HG03175 (cell line): Measurements from ENCODE around the gene CYB561A3.
A peak's percentile ranks its signal among the peaks of the same experiment; 100 is the strongest.

Experiments
- ATAC-seq: cut with Tn5 transposase; IDR thresholded peaks from one replicate; pipeline ENCODE4 v1.9.1; 2021; ENCODE audit warnings: mild to moderate bottlenecking, moderate library complexity; ENCODE audit not compliant: unreplicated experiment

The CYB561A3 gene

DNA sequence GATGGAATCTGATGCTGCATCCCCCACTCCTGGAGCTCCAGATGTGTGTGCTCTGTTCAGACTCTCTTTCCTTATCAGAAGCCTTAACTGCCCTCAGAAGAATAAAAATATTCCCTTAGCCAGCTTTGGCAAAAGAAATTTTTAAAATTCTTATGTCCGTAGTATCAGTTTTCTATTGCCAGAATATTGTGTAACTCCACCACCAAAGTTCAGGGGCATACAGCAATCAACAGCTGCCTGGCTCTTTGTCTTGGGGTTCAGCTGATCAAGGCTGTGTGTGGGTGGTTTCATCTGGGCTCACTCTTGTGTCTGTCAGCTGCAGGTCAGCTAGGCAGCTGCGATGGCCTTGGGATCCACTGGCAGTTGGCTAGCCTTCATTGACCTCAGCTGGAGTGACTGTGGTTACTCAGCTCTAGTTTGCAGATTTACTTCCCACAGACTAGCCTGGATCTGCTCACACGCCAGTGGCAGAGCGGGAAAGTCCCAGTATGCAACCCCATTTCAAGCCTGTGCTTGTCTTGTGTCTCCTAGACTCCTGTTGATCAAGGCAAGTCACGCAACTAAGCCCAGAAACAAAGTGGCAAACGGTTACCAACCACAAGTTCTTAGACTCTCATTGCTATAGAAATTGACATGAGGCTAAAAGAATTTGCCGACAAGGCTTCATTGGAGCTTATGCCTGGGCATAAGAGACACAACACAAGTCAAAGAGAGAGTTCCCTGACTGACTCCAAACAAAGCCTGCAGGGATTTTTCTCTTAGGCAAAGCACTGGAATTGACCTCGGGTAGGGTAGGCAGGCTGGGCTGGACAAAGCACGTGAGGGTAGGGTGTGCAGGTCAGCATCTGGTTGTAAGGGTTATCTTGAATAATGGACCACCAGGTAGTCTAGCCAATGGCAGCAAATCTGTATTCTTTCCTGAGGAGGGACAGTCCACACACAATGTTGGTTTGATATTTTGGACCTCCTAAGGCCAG lies 8.0 kb upstream of the CYB561A3 start:
- ATAC-seq = no peak

DNA sequence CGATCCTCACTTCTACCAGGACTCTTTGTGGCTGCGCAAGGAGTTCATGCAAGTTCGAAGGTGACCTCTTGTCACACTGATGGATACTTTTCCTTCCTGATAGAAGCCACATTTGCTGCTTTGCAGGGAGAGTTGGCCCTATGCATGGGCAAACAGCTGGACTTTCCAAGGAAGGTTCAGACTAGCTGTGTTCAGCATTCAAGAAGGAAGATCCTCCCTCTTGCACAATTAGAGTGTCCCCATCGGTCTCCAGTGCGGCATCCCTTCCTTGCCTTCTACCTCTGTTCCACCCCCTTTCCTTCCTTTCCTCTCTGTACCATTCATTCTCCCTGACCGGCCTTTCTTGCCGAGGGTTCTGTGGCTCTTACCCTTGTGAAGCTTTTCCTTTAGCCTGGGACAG lies 7.0 kb upstream of the CYB561A3 start:
- ATAC-seq = no peak

DNA sequence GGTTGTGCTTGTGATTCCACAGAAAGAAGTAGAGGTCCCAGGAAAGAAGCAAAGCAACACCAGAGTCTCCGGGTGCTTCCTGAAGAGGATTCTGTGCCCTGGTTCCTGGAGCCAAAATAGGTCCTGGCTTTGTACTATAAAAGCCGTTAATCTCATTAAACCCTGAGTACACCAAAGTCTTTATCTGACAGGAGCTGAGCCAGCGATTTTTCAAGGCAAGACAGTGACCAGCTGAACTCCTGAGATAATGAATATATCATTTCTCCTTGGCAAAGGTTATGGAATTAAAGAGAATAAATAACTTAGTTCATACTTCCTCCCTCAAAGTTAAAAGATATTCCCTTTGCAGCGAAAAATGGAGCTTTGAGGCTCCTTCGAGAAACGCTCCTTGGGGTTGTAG lies 5.7 kb upstream of the CYB561A3 start:
- ATAC-seq = no peak

DNA sequence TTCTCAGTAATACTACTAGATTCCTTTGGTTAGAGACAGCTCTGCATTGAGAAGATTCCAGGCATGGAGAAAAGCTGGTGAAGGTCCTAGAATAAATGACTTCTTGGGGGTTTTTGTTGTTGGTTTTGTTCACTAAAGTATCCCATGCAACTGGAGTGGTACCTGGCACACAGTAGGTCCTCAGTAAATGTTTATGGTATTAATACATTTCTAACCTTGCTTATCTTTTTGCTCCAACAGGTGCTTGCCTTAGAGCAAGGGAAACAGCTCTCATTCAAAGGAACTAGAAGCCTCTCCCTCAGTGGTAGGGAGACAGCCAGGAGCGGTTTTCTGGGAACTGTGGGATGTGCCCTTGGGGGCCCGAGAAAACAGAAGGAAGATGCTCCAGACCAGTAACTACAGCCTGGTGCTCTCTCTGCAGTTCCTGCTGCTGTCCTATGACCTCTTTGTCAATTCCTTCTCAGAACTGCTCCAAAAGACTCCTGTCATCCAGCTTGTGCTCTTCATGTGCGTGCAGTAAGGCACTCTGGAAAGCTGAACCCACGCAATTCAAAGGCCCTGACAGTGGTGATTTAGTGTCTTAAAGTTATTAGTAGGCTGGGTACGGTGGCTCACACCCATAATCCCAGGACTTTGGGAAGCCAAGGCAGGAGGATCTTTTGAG lies 2.5 kb upstream of the CYB561A3 start:
- no peak for ATAC-seq

DNA sequence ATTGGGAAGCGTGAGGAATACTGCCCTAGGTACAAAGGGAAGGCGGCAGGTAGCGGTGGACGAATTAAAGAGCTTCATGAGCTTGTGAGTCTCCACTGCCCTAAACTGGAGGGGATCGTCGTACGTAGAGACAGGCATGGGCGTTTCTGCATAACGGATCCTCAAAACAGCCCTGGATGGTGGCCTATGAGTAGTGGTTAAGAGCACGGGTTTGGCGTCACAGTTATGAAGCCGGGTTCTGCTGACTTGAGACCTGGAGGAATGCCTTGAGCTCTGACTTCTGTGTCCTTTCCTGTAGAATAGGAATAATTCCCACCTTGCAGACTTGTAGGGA lies 827 bp upstream of the CYB561A3 start:
- ATAC-seq = no peak

DNA sequence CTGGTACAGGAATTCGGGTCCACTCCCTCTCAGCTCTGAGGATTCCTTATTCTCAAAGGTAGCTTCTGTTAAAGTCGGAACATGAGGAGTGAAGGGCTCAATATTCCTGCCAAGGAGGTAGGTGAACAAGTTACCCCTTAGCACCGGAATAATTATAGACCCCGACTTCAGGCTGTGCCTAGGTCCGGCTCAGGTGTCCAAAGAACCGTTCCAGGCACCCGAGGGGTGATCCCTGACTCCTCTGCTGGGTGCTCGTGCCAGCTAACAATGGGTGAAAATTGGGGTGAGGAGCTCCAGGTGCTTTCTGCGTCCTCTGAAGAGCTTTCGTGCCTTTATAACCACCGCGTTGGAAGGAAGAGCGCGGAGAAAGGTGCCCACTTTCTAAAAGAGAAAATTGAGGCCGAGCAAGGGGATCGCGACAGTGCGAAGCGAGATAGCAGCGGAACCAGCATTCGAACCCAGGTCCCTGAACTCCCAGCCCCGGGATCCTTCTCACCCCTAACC lies 393 bp downstream of the CYB561A3 start:
- no peak for ATAC-seq

DNA sequence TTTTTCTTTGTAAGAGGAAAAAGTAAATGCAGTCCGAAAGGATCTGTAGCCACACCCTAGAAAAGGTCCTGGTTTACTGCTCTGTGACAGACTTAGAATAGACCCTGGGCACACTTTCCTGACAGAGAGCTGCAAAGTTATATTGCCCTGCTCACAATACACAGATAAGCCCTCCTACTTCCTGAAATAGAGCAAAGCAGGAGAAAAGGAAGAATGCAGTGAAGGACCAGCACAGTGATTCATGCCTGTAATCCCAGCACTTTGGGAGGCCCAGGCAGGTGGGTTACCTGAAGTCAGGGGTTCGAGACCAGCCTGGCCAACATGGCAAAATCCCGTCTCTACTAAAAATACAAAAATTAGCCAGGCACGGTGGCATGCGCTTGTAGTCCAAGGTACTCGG lies 2.2 kb downstream of the CYB561A3 start:
- ATAC-seq = no peak

DNA sequence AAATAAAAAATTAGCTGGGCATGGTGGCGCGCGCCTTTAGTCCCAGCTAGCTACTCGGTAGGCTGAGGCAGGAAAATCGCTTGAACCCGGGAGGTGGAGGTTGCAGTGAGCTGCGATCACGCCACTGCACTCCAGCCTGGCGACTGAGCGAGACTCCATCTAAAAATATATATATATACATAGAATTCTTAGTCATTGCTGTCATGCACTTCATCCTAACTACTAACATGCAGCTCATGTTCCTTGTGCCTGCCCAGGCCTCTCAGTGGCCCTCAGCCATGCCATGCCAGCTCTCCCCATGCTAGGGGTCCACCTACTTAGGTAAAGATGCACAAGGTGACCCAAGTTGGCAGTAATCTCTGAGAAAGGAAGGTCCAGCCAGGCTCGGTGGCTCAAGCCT lies 3.1 kb downstream of the CYB561A3 start:
- no peak for ATAC-seq

DNA sequence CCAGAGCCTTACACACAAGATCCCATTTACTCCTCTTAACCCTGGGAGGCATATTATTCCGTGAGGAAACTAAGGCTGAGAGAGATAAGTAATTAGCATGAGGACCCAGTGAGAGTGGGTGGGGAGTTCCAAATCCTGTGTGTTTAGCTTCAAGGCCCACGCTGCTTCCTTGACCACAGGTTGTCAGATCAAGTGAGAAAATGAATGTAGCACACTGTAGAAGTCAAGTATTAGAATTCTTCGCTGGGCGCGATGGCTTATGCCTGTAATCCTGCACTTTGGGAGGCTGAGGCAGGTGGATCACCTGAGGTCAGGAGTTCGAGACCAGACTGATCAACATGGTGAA lies 3.8 kb downstream of the CYB561A3 start:
- ATAC-seq = no peak

DNA sequence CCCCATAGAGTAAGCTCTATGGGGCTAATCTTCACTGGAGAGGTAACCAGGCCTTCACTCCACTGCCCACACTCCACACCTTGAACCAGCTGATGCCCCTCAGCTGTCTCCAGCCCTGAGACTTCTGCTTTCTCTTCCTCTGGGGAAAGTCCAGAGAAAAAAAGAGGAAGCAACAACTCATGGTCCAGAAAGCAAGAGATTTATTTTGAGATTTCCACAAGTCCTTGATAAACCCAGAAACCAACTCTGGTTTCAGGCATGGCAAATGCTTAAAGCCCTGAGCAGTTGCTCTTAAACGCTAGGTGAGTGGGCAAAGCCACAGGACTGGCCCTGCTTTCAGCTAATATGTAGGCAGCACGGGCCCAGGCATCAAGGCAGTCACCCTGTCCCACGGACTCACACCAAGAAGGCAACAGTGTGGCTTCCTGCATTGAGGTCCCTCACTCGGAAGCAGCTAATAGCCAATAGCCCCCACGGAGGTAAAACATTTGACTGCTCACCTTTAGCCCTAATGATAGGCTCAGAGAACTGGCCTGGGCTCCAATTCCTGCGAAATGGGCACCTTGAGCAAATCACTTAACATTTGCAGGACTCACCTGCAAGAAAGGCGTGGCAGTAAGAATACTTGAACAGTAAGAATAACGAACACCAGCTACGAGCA lies 4.3 kb downstream of the CYB561A3 start:
- ATAC-seq = peak; percentile 50

DNA sequence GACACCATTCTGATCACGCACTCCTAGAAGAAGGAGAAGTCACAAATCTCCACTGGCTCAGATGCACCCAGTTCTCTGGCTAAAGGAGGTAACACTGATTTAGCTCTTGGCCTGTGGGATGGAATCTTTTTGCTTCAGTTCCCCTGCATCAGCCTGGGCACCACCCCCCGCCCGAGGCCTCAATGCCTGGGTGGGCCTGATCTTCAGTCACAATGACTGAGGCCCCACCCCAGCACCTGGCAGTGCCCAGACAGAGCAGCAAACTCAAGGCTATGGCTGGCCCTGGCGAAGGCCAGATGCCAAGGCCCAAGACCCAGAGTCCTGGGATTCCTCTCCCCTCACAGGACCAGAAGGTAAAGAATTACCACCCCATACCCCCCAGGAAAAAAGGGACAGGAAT lies 5.0 kb downstream of the CYB561A3 start:
- ATAC-seq = no peak

DNA sequence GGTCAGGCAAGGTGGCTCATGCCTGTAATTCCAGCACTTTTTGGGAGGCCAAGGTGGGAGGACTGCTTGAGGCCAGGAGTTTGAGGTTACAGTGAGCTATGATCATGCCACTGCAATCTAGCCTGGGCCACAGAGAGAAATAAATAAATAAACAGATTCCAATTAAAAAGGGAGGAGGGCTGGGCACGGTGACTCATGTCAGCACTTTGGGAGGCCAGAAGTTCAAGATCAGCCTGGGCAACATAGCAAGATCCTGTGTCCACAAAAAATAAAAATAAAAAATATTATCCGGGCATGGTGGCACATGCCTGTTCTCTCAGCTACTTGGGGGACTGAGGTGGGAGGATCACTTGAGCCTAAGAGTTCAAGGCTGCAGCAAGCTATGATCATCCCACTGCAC lies 7.5 kb downstream of the CYB561A3 start:
- ATAC-seq = no peak

DNA sequence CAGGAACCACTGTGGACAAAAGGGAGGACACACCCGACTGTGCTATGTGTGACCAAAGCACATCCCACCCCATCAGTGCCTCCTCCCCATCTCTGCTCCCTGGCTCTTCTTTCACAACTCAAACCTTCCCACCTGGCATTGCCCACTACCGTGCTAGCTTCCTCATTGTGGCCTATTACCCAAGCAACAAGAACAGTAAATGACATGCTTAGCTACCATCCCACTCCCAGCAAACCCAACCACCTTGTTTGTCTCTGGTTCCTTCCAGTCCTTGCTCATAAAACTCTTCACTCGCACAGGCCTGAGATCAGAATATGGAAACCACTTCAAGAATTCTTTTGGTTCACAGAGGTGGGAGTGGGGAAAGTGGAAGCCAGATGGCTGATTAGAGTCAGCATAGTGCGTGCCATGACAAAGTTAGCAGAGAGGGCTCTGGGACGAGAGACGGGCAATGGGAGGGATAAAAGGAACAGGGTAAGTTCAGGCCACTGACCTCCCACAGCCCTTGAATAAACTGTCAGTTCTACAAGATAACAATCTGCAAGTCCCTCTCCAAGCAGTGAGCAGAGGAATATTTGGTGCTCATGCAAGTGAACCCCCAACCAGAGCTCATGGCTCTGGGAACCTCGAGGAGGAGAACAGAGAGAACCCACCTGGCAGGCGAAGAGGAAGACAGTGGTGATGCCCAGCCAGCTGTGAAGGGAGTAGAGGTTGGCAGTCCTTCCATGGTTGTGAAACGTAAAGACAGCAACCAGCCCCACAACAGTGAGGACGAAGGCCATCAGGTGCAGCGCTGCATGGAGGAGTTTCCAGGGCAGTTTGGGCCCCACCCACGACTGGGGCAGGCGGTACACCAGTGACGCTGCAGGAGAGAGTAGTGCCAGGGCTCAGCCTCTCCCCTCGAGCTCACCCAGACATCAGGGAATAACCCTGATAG lies 8.3 kb downstream of the CYB561A3 start:
- ATAC-seq = no peak

DNA sequence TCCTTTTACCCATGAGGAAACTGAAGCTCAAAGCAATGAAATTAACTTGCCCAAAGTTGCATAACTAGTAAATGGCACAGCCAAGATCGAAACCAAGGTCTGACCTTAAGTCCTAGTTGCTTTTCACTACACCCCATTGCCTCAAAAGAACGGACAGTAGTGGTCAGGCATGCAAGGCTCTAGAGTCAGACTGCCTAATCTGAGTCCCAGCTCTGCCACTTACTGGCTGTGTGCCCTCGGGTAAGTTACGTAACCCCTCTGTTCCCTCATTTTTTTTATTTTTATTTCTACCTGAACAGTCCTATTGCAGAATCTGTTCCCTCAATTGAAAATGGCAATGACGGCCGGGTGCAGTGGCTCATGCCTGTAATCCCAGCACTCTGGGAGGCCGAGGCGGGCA lies 9.6 kb downstream of the CYB561A3 start:
- no peak for ATAC-seq

DNA sequence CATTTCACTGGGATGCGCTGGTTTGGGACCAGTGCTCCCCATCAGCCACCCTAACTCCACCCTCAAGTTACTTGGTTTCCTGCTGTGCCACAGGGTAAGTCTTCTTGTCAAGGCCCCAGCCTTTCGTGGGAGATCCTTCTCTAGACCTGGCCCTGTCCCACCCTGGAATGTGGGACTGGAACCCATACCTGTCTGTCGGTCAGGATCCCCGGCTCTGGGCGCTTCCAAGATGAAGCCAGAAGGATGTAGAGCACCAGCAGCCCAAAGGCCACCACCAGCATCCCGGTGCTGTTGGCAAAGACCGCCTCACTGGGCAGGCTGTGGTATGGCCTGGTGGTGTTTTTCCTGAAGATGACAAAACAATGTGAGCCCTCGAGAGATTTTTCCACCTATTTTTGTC lies 10.9 kb downstream of the CYB561A3 start:
- no peak for ATAC-seq

DNA sequence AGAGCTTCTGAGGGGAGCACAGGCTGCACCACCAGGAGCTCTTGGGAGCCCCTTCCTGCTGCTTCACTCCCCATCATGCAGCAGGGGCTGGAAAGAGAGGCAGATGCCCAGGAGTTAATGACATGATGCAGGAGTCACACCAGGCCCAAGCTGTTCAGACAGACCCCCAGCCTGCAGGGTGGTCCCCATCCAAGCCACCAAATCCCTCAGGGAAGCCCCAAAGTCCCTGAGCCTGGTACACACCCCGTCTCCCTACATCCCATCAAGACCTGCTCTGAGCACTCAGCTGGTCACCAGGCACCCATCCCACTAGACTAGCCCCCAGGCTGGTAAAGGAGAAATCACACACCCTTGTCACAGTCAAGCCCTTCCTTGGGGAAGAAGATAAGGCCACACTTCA lies 11.3 kb downstream of the CYB561A3 start:
- no peak for ATAC-seq

DNA sequence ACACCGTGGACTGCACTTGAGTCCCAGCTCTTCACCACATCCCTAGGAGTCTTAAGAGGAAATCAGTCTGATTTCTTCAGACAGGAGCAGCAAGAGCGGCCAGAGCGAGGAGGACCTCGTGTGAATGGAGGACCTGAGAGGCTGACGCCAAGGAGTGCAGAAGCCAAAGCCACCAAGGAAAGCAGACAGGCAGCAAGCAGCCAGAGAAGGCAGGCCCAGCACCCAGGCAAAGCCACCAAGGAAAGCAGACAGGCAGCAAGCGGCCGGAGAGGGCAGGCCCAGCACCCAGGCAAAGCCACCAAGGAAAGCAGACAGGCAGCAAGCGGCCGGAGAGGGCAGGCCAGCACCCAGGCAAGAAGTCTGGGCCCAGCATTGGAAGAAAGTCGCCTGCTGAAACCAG lies 11.8 kb downstream of the CYB561A3 start:
- ATAC-seq = no peak

DNA sequence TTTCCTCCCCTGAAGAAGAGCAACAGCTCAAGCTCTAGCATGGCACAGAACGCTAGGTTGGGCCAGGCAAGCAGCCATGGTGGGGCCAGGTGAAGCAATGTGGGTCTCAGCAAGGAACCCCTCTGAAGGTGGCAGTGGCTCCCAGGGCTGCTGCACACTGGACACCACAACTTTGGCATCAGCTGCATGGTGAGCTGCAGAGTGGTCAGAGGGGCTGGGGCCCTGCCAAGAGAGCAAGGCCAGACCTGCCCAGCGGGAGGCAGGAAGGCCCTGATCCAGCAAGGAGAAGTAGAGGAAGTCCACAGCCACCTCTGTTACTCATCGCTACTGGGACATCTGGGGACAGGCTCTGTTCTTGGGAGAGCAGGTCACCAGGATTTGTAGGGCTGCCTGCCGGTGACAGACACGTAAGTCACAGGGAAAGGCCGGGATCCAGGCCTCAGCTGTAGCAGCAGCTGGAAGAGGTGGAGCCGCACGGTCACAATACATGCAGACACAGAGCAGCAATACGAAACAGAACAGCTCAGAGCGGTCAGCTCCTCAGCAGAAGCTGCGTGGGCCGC lies 12.4 kb downstream of the CYB561A3 start:
- ATAC-seq = no peak

DNA sequence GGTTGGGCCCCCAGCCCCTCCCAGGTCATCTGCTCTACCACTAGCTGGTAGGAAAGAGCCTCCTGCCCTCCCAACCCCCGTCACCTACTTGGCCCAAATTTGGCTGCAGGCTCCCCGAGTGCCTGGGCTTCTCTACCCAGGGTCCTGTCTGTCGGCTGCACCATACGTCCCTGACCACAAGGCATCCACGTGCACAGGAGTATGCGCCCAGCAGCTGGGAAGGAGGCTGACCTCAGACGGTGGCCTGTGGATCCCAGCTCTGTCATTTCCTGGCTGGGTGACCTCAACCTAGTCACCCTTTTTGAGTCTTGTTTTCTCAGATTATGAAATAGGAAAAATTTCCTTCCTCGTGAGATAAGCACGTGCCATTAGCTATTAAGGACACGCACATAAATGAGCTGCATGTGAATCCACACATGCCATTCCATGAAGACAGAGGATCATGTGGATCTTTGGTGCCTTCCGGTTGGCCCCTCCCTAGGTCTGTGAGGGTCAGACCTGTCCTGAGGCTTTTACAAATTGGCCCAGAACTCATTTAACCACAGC lies 13.7 kb downstream of the CYB561A3 start:
- ATAC-seq = no peak
